Measurements from ENCODE around the gene PCYT2.

PCYT2 gene

DNA sequence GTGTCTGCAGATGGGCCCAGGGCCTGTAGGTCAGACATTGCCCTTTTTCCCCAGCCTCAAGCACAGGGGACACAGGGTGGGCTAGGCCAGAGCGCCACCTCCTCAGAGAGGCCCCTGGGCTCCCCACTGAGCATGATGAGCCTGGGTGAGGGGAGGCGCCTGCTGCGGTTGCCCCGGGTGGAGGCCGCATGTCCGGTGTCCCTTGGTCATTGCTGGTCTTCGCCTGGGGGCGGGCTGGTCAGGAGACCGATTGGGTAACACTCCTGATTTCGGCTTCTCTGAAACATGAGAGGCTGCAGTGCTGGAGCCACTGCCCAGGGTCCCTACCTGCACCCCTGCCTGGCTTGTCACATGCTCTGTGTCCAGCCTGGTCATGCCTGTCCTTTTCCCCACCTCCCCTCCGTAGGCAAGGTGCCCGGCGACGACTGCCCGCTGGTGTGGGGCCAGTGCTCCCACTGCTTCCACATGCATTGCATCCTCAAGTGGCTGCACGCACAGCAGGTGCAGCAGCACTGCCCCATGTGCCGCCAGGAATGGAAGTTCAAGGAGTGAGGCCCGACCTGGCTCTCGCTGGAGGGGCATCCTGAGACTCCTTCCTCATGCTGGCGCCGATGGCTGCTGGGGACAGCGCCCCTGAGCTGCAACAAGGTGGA, 11.6 kb downstream of the PCYT2 start:
- no peak for DNase-seq

DNA sequence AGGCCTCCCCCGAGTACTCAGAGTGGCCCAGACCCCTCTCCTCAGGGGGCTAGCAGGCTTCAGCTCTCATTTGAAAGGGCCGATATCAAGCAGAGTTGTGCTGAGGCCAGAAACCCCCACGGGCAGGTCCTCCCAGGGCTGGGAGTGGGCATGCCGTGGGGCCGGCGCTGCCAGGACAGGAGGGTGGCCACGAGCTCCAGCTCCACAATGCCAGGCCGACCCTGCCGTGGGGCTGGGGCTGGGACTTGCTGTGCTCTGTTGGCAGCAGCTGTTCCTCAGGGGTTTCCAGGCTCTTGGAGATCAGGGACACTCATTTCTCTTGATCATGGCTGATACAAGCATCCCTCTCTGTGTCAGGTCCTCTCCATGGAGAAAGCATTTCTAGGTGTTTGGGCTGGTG, 12.3 kb downstream of the PCYT2 start:
- no peak for DNase-seq

DNA sequence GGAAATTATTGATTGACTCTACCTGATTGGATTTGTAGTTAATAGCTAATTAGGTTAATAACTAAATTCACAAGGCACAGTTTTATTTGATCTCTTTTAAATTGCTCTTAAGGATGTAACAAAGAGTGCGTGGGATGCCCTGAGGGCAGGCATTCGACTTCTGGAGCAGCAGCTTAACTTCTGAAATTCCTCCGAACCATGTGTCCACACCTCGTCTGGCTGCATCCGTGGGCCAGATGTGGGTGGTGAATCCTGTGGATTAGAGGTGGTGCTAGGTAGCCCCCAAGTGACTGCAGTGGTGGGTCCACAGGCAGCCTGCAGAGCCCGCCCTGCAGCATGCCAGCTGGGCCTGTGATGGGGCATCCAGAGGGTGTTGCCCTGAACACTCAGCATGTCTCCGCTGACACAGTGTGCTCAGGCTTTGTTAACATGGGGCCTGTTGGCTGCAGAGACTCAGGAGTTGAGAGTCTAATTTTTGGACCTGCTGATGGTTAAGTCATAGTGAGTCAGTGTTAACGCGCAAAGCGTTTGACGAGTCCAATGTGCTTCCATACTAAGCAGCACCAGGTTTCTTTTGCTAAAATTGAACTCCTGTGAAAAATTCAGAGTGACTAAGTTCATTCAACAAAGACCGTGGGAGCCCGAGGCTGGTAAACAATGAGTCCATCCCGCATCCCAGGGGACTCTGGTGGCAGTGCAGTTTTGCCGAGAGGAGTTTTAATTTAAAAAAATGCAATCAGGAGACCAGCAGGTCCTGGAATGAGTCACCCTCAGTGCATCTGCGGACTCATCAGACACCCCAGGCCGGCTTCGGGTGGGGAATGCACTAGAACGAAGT, 13.0 kb downstream of the PCYT2 start:
- DNase-seq, result no peak

DNA sequence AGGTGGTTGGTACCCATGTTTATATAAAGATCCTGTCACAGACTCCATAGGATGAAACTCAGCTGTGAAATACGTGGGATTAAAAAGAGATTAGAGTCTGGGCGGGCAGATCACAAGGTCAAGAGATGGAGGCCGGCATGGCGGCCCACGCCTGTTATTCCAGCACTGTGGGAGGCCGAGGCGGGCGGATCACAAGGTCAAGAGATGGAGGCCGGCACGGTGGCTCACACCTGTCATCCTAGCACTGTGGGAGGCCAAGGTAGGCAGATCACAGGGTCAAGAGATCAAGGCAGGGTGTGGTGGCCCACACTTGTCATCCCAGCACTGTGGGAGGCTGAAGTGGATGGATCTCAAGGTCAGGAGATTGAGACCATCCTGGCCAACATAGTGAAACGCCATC, 15.8 kb downstream of the PCYT2 start:
- DNase-seq, result no peak

DNA sequence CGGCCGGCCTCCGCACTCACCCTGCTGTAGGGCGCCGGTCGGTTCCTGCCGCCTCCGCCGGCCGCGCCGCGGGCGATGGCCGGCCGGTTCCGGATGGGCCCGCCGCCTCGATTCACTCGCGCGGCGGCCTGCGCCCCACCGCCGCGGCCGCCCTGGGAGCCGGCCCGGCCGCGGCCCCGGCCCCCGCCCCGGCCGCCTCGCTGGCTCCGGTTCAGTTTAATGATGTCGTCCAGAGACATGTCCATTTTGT, 20.0 kb downstream of the PCYT2 start:
- no peak for DNase-seq

DNA sequence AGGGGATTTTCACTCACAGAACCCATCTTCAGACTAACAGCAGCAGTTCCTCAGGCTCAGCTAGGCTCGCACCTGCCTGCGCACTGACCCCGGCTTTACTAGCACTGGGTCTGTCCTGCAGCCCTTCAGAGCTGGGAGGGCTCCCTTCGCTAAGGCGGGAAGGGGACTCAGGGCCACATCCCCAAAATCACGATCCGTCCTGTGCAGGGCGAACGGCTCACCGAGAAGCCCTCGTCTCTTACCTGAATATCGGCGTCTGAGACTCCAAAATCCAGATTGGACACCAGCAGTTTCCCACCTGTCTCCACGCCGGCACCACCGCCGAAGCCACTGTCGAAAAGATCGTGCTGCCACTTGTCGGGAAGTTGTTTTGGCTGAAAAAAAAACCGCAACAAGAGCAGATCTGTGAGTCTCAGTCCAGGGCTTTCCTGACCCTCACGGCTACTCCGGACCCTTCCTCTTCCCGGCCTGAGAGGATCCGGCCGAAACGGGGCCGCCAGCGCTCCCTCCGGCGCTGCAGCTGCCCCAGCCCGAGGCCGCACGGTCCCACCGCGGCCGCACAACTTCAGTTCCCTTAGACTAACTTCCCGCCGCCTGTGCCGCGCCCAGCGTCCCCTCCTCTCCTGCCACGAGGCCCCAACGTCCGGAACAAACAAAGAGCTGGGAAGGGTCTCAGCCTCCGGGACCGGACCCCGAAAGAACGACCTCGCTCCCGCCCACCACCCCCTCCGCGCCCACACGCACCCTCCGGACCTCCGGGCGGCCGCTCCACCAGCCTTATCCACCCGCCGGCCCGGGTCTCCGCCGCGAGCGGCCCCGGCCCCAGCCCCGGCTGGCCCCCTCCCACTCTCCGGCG, 20.5 kb downstream of the PCYT2 start:
- no peak for DNase-seq

DNA sequence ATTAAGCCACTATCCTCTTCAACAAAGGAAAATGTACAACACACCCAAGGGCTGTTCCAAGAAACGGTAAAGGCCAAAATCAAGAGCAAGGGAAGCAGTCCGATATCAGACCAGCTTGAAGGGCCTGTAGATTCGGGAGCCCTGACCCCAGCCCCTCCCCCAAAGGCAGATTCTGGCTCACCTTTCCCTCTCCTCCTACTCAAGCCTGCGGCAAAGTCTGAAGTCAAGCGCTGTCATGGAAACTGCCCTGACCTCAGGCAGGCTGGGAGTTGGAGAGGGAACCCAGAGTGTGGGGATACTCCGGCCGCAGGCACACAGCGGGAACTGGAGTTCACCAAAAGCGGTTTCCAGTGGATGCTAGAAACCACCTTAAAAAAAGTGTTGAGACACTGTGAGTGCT, 21.6 kb downstream of the PCYT2 start:
- no peak for DNase-seq

DNA sequence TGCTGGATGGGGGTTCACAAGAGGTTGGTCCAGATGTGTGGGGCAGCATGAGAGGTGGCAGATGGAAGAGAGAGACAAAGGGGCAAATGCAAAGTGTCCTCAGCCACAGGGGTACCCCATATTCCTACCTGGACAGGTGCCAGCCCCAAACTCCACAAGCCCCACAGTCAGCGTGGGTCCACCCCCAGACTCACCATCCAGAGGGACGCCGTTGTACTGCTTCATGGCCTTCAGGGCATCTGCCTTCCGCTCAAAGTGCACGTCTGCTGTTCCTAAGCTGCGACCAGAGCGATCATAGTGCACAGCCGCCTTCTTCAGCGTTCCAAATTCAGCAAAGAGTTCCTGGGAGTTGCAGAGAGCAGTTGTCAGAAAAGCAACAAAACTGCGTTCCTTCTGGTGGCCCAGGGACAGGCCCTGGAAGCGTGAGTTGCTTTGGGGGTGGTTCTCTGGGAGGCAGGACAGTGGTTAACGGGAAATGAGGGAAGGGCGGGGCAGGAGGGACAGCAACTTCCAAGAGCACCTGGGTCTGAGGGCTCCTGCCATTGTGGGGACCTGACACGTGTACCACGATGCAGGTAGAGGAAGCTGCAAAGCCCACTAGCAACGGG, 22.1 kb downstream of the PCYT2 start:
- no peak for DNase-seq

DNA sequence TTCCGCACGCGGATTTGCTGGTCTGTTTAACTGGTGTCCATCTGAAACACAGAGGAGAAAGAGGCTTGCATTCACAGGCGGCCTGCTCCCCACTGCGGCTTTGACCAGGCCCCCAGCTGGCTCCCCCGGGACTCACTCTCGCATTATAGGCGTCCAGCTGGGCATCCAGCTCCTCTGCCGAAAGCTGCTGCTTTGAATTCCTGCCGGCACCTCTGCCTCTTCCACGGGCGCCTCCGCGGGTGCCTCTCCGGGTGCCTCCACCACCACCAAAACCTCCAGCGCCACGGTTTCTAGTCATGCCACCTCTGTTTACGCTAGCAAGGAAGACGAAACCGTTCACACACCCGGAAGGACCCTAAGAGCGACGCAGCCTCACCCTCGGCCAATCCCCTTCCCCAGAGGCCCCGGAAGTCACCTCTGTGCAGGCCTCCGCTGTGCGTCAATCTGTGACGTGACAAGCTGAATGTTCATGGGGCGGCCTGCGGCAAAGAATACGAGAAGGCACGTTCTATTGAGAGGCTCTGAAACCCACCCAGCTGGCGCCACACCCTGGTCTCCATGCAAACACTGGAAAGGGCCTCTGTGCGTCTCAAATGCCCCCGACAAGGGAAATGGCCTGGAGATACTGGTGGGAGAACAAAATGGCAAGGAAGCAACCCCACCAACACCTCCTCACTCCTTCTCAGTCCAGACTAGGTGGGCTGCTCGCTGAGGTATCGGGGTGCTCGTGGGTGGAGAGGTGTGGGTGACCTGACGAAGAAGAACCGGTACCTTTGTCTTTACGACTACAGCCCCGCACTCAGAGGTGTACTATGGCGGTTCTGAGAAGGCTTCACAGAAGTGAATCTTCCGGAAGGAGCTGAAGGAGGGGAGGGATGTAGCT, 22.9 kb downstream of the PCYT2 start:
- no peak for DNase-seq

DNA sequence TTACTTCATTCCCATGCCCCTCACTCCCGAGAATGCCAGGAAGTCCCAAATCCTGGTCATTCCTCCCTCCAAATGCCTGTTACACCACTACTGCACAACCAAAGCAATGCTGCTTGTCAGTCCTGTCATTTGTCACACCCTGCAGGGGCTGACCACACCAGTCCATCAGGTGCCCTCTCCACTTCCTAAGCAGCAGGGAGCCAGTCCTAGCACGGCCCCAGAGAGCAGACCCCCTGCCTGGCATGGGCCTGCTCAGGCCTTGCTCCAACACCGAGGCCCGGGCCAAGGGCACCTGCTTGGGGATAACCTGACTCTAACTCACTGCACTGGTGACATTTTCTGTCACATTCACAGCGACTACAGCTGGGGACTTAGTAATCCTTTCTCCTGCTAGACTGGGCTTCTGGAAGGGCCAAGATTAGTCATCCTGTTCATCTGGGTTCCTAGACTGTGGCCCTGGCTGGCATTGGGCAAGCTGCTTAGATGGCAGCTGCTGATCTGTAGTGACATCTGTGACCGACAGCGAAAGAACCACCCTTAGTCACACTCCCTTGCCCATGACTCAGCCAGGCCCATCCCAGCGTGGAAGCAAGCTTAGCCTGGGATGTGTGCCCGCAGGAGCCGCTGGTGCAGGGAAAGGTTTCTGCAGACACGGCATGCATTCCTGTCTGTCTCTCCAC, 25.2 kb downstream of the PCYT2 start:
- no peak for DNase-seq

DNA sequence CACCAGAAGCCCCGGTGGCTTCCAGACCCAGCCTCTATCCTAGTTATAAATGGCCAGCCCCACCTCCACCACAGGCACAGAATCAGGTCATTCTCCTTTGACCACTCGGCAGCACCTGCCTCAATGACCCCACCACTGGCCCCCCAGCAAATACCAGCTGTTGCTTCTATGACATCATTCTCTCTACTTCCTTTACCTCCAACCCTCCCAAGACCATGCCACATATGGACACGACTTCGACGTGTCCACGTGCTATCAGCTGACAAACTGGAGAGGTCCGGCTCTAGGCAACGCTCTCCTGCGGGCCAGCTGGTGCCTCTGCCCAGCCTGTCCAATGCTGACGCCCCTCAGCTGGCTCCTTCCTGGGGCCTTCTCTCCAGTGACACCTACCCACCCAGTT, 25.7 kb downstream of the PCYT2 start:
- no peak for DNase-seq

DNA sequence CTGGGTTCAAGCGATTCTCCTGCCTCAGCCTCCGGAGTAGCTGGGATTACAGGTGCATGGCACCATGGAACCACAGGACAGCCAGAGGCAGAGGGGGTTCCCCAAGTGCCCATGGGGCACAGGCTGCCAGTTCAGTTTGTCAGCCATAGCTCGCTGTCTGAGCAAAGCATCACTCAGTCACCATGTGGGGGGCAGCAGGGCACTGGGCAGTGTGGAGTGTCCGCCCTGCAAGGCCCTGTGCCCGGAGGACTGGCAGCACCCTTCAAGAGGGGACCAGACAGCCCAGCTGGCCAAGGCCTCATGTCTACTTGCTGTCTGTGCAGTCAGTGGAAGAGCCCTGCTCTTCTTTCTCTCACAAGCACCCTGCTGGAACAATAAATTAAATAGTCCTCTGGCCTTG, 26.2 kb downstream of the PCYT2 start:
- DNase-seq, result no peak

DNA sequence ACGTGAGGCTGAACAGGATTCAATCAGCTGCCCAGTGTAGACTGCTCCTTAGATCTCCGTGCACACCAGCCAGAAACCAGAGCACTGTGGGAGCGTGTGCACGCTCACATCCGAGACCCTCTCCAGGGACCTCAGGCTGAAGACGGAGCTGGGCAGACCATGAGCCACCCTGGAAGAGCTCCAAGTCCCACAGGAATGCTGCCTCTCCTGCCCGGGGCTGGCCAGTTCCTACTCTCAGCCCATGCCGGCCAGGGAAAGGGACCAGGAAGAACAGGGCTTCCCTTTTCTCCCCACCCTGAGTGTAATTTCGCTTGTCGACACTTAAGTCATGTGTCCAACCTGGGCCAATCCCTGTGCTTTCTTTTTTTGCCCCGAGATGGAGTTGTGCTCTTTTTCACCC, 26.7 kb downstream of the PCYT2 start:
- DNase-seq, result no peak

DNA sequence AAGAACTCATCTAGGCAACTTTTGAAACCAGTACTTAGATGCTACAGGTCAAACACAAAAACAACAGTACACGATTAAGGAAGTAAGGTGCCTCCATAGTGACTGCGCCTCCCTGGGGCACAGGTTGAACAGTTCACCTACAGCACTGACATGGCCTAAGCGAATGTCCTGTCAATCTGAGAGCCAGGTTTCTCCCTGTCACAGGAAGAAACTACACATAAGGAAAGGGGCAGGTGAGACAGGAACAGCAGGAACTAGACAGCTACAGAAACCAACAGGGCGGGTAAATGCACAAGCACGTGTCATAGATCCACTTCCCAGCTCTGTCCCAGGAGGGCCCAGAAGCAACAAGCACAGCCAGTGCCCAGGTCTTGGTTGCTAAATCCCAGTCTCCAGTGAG, 32.1 kb downstream of the PCYT2 start:
- no peak for DNase-seq

DNA sequence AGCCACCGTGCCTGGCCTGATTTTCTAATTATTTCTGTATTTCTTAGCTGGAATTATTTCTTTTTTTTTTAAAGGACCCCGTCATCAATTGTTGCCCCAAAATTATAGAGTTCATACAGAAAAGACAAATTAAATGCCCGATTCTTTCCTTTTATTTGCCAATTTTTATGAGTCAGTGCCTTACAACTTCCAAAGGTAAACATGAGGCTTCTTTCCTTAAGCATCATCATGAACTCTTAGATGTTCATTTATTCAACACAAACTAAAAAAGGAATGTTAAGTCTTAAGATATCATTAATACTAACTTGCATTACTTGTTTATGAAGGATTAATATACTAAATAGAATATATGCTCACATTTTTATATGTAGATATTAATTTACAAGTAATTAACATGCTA, 32.9 kb downstream of the PCYT2 start:
- no peak for DNase-seq

DNA sequence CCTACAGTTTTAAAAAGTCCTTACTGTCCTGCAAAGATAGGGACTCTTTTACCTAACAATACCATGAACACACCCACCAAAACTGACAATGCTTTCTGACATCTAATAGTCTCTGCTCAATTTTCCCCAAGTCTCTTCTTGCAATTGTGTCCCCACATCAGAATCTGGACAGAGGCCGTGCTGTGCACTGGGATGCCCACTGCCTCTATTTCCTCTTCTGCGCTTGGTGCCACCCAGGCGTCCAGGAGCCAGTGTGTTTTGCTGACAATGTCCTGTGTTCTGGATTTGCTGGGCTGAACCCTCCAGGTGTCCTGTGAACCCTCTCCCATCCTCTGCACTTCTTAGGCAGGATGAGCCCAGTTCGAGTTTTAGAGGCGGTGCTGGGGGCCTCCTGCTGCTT, 33.6 kb downstream of the PCYT2 start:
- no peak for DNase-seq

DNA sequence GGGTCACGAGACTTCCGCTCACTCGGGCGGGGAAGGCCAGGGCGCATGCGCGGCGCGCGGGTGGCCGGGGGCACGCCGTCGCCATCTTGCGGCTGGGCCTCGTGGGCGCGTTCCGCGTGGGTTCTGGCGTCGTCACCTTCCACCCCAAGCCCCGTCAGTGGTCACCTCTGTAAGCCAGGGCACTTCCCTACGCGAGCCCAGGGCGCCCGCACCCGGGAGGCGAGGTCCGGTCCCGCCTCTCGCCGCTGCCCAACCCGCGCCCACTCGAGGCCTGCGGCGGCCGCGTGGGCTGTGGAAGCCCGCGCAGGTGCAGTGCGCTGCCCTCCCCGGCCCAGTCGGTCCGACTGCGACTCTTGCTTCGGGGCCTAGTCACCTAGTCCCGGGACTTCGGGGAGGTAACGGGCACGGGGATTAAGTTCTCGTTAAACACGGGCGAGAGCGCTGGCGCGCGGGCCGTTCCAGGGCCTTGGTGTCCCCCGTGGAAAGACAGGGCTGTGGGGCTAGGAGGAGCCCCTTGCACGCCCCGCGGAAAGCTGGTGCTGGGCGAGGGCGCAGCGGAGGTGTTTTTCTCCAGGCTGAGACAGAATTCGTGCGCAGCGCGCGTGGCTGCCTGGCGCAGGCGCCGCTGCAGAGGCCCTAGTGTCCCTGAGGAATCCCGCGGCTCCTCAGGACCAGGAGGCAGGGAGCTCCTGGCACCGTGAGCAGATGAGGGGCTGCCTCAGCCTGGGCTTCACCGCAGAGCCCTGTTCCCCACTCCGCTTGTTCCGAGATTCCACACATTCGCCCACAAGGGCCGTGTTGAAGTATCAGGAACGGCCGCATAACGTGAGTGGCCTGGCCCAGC, 39.6 kb downstream of the PCYT2 start:
- DNase-seq, result peak; percentile 91

DNA sequence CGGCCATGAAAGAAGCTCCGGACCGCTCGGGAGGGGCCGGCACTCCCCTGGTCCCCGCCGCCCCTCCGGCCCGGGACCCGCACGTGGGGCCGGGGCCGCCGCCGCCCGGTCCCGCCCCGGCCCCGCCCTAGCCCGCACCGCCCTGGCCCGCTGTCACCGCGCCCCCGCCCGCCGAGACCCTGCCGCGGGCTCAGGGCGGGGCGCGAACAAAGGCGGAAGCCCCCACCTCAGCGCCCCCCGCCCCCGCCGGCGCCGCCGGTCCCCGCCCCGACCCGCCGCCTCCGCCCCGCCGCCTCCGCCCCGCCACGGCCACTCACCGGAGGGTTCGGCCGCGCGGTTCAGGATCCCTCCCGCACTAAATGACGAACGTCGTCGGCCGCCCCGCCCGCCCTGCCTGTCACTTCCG, 40.2 kb downstream of the PCYT2 start, which contains the start of gene ARHGDIA:
ARHGDIA (minus strand) TSS at position 357 of the 406 bp plus-strand sequence. CDS start 1,407 bp downstream, outside the sequence.
- no peak for DNase-seq

DNA sequence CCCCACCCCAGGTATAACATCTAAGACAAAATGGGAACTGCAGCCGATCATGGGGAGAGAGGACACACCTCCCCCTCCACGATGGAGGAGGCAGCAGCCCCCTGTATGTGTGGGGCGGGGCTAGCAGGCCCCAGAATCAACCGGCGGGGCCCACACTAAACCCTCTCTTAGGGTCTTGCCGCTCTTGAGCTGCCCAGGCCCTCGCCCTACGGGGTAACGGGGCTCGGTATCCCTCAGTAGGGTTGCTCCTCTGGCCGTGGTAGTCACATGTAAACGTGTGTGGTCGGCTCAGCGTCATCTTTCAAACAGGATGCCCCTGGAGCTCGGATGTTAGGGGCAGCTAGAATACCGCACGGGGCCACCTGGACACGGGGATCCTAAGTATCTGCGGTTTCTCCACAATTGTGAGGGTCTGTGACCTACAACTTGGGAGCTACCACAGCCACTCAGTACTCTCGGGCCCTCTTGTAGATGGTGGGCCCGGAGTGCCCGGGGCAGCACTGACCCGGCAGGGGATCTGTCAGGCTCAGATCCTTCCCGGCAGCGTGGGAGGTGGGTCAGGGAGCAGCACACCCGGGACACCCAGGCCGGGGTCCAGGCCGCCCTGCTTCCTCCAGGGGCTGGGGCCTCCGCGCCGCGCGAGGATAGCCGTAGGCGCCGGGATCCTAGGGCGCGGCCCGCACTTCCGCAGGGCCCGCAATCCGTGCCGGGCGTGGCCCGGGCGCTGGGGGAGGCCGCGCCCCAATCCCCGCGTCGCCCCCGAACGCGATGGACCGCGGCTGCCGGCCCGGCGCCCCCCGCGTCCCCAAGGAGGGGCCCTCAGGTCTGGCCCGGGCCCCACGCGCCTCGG, 40.8 kb downstream of the PCYT2 start:
- no peak for DNase-seq

All from NCI-H2171 (cell line).